GM10248 (cell line): ENCODE results near the gene STARD7.
"Not testable (repeated sequence)": the region's sequence is repeated elsewhere in the genome, so short reads cannot be mapped to it uniquely, and the experiment has no call there.

Experiments
- CTCF ChIA-PET: fragments of 300-600 bp; sonication (Branson Sonifier 250); formaldehyde crosslinking; extraction: SDS; loops from one replicate; lab custom pipeline; 2021; ENCODE audit warnings: antibody characterized with exemption; lab: Yijun Ruan, JAX
- POLR2A ChIA-PET: fragments of 350-650 bp; sonication (Branson Sonifier 250); formaldehyde crosslinking; extraction: SDS; loops from one replicate; lab custom pipeline; 2020; ENCODE audit warnings: antibody characterized with exemption; lab: Yijun Ruan, JAX
- DNase-seq: peaks from one replicate; pipeline ENCODE4 v3.0.0; 2012; ENCODE audit errors: extremely low spot score
- TF ChIP-seq, protein P1 (sequence below): IDR thresholded peaks from 2 replicates; pipeline ENCODE4 v1.5.1; 2012; ENCODE audit warnings: mild to moderate bottlenecking, low read depth; ENCODE audit errors: extremely low read depth, missing control alignments, control extremely low read depth

The STARD7 gene

DNA sequence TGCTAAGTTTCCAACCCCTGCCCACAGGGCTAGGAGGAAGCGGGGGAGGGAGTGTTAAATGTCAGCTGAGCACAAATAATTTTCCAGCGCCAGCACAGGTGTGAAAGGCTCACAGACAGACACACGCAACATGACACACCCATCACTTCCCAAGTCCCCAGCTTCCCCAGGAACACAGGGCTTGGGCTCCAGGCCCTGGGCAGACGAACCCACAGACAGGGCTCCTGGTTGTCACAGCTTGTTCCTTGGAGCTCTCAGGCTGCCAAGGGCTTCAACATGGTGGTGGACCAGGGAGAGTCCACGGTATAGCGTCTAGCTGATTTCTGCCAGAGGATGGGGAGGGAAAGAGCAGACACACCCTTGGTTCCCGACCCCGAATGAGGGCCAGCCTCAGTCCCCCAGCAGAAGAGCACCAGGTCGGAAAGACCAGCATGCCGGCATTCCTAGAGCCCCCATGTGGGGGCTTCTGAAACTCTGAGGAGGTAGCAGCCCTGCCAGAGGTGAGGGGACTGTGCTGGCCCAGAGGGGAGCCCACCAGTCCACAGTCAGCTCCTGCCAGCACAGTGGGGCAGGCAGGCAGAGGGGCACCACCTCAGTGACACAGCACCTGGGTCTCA lies 65.3 kb downstream of the STARD7 start:
- no peak for DNase-seq
- ChIA-PET CTCF (interaction anchor here (1.0 to 20.4 kb wide), 7 partner anchors 8 to 116 kb away, joined by 3 to 658 read pairs (median 4); no protein-coding TSS in a partner anchor), POLR2A (interaction anchor here (0.6 to 7.4 kb wide), 7 partner anchors 11 to 130 kb away, joined by 3 to 43 read pairs (median 5); no protein-coding TSS in a partner anchor)
- TF ChIP-seq, protein P1, sequence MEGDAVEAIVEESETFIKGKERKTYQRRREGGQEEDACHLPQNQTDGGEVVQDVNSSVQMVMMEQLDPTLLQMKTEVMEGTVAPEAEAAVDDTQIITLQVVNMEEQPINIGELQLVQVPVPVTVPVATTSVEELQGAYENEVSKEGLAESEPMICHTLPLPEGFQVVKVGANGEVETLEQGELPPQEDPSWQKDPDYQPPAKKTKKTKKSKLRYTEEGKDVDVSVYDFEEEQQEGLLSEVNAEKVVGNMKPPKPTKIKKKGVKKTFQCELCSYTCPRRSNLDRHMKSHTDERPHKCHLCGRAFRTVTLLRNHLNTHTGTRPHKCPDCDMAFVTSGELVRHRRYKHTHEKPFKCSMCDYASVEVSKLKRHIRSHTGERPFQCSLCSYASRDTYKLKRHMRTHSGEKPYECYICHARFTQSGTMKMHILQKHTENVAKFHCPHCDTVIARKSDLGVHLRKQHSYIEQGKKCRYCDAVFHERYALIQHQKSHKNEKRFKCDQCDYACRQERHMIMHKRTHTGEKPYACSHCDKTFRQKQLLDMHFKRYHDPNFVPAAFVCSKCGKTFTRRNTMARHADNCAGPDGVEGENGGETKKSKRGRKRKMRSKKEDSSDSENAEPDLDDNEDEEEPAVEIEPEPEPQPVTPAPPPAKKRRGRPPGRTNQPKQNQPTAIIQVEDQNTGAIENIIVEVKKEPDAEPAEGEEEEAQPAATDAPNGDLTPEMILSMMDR = no peak

DNA sequence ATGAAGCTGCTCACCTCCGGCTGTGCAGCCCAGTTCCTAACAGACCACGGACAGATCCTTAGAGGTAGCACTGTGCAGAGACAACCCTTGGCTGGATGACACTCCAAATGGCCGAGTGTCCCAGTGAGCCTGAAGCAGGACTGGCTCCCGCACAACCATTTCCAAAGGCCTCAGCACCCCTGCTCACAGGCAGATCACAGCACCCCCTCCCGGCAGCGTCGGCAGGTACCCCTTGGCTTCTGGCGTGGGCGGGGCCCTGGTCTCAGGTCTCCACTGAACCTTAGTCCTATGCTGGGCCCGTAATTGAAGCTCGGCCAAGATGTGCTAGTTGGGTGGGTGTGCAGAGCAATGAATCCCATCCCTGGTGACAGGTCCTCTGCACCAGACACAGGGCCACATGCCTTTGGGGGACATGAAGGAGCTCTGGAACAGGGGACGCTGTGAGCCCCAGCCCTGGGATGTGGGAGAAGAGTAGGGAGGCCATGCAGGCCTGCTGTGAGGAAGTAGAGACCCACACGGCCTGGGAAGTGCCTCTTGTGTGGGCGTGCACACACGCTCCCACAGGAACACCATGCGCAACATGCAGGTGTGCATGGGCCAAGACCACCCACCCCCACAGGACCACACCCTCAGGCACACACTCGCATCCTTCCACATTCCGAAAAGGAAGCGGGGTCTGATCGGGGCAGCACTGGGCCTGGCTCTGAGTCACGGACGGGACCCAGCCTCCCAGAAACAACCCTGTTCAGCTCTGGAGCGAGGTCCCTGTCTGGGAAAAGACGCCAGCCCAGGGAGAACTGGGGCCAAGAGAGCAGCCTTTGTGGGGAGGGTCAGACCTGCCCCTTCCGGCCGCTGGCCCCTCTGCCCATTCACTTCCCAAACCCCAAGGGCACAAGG lies 66.2 kb downstream of the STARD7 start:
- DNase-seq = peak; percentile 66
- ChIA-PET CTCF (interaction anchor here (0.7 to 20.4 kb wide), 17 partner anchors 11 to 369 kb away, joined by 3 to 658 read pairs (median 4); partner anchors contain the start of gene ADRA2B), POLR2A (interaction anchor here (0.6 to 7.4 kb wide), 11 partner anchors 10 to 131 kb away, joined by 3 to 43 read pairs (median 5); no protein-coding TSS in a partner anchor)
- TF ChIP-seq, protein P1 = peak; percentile 73

DNA sequence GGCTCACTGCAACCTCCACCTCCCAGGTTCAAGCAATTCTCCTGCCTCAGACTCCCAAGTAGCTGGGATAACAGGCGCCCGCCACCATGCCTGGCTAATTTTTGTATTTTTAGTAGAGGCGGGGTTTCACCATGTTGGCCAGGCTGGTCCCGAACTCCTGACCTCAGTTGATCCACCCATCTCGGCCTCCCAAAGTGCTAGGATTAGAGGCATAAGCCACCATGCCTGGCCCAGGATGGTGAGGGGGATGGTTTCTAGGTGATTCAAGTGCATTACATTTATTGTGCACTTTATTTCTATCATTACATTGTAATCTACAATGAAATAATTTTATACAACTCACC lies 67.0 kb downstream of the STARD7 start:
- DNase-seq = not testable (repeated sequence)
- POLR2A ChIA-PET = interaction anchor here (0.6 to 7.4 kb wide), 5 partner anchors 16 to 61 kb away, joined by 3 to 43 read pairs (median 21); no protein-coding TSS in a partner anchor
- CTCF ChIA-PET = interaction anchor here (0.7 to 20.4 kb wide), 14 partner anchors 12 to 370 kb away, joined by 3 to 658 read pairs (median 4); partner anchors contain the start of gene ADRA2B

DNA sequence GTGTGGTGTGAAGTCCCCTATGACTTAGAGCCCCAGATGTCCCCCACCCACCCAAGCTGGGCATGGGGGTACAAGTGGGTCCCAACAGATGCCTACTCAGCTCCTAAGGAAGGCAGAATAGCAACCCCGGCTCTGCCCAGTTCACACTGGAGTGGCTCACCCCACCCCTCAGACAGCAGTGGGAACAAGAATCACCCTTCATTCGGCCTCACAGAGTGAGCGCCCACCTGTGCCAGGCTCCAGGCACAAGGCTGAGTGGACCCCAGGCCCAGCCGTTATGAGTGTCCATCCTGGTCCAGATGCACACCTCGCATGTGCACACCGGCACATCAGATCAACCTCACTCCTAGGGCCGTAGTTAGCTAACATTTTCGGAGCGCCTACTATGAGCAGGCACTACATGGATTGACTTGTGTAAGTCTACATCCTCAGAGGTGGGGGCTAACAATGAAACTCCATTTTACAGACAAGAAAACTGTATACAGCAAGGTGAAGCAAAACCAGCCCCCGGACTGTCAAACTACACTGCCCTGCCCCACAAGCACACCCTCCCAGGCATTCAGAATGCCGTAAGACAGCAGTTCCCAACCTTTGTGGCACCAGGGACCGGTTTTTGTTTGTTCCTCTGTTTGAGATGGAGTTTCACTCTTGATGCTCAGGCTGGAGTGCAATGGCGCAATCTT lies 67.5 kb downstream of the STARD7 start:
- no peak for DNase-seq
- TF ChIP-seq, protein P1 = no peak
- POLR2A ChIA-PET = interaction anchor here (0.6 to 7.4 kb wide), 9 partner anchors 8 to 391 kb away, joined by 3 to 57 read pairs (median 21); no protein-coding TSS in a partner anchor
- CTCF ChIA-PET = interaction anchor here (0.7 to 20.4 kb wide), 12 partner anchors 21 to 370 kb away, joined by 3 to 658 read pairs (median 4); partner anchors contain the start of genes ADRA2B and STARD7

DNA sequence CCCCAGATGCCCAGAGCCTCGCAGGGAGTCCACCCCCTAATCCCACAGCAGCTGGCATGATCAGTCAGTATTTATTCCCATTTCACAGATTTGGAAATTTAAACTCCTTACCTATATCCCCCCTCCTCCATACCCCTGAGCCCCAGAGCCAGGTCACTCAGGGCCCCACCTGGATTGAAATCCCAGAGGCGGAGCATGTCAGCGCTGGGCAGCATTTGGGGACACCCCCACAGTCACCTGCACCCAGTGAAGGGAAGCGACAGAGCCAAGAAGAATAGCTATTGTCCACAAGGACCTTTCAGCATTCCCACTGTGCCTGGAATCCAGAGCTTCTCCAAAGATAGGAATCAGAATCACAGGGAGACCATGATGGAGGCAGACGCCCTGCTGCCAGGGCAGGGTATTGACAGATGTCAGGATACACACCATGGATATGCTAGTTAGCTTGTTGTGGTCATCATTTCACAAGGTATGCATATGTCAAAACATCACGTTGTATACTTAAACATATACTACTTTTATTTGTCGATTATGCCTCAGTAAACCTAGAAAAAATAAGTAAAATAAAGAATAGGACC lies 69.4 kb downstream of the STARD7 start:
- DNase-seq = no peak
- TF ChIP-seq, protein P1 = no peak
- POLR2A ChIA-PET = interaction anchor here (1.1 to 5.1 kb wide), 7 partner anchors 10 to 95 kb away, joined by 3 to 57 read pairs (median 5); partner anchors contain the start of gene STARD7
- CTCF ChIA-PET = interaction anchor here (0.7 to 20.4 kb wide), 37 partner anchors 8 to 421 kb away, joined by 3 to 658 read pairs (median 5); partner anchors contain the start of genes CIAO1, NCAPH, STARD7 and TMEM127
